Hepatocyte (in vitro differentiated cells): Measurements from ENCODE around the gene ARF6. TPM values are rescaled to one million over a fixed set of nuclear protein-coding genes. Genes with fewer than 3 reads are reported as not detected.
"Not testable (repeated sequence)": the region's sequence is repeated elsewhere in the genome, so short reads cannot be mapped to it uniquely, and the experiment has no call there.

Experiments used
- DNase-seq: peaks from one replicate; pipeline ENCODE4 v3.0.0-alpha.2; 2016; ENCODE audit warnings: low spot score
- H2AFZ ChIP-seq: fragments of 200-600 bp; sonication (generic); 2 replicates; pipeline ENCODE4 v1.6.0; 2016; ENCODE audit warnings: antibody characterized with exemption, mild to moderate bottlenecking
- H3K27ac ChIP-seq: fragments of 200-600 bp; sonication (generic); 2 replicates; pipeline ENCODE4 v1.5.1; 2016; ENCODE audit warnings: mild to moderate bottlenecking
- H3K27me3 ChIP-seq: fragments of 200-600 bp; sonication (generic); 2 replicates; pipeline ENCODE4 v1.6.1; 2016
- H3K36me3 ChIP-seq: fragments of 200-600 bp; sonication (generic); replicated peaks from 2 replicates; pipeline ENCODE4 v1.5.1; 2016; ENCODE audit warnings: low read depth; ENCODE audit not compliant: insufficient read depth
- H3K4me1 ChIP-seq: fragments of 200-600 bp; sonication (generic); 2 replicates; pipeline ENCODE4 v1.5.1; 2016; ENCODE audit warnings: mild to moderate bottlenecking, moderate library complexity; ENCODE audit not compliant: insufficient read depth
- H3K4me2 ChIP-seq: fragments of 200-600 bp; sonication (generic); 2 replicates; pipeline ENCODE4 v1.6.0; 2016
- H3K4me3 ChIP-seq: fragments of 200-600 bp; sonication (generic); 2 replicates; pipeline ENCODE4 v1.5.1; 2016; ENCODE audit warnings: mild to moderate bottlenecking
- H3K79me2 ChIP-seq: fragments of 200-600 bp; sonication (generic); 2 replicates; pipeline ENCODE4 v1.6.0; 2017; ENCODE audit warnings: mild to moderate bottlenecking
- H3K9me2 ChIP-seq: fragments of 200-600 bp; sonication (generic); replicated peaks from 2 replicates; pipeline ENCODE4 v1.6.0; 2017; ENCODE audit warnings: mild to moderate bottlenecking; ENCODE audit not compliant: insufficient read depth
- H3K9me3 ChIP-seq: fragments of 200-600 bp; sonication (generic); 2 replicates; pipeline ENCODE4 v1.5.1; 2016; ENCODE audit warnings: low read depth, mild to moderate bottlenecking
- H4K20me1 ChIP-seq: fragments of 200-600 bp; sonication (generic); 2 replicates; pipeline ENCODE4 v1.6.0; 2016; ENCODE audit warnings: mild to moderate bottlenecking; ENCODE audit not compliant: insufficient read depth, poor library complexity, severe bottlenecking
- CTCF ChIP-seq: fragments of 200-600 bp; sonication (generic); IDR thresholded peaks from 2 replicates; pipeline ENCODE4 v1.5.1; 2016; ENCODE audit warnings: antibody characterized with exemption, mild to moderate bottlenecking; ENCODE audit not compliant: poor library complexity
- EZH2 ChIP-seq: fragments of 200-600 bp; sonication (generic); IDR thresholded peaks from 2 replicates; pipeline ENCODE4 v1.6.1; 2016; ENCODE audit warnings: antibody characterized with exemption, mild to moderate bottlenecking, borderline replicate concordance
- EZH2phosphoT487 ChIP-seq: fragments of 200-600 bp; sonication (generic); IDR thresholded peaks from one replicate; pipeline ENCODE4 v1.6.1; 2018; ENCODE audit warnings: antibody characterized with exemption, mild to moderate bottlenecking, low read depth, moderate library complexity; ENCODE audit not compliant: unreplicated experiment, severe bottlenecking
- WGBS: methylation state at CpG from one replicate; pipeline ENCODE4 v1.1.6; 2016; ENCODE audit warnings: low lambda C conversion rate; ENCODE audit errors: missing lambda C conversion rate; 5-methylcytosine and 5-hydroxymethylcytosine counted together
- polyA plus RNA-seq: library from polyadenylated mRNA; unstranded; fragments of >200 nt; fragmentation: Nextera tagmentation; extraction: Ambion mirVana; gene quantifications from 2 replicates; pipeline ENCODE4 v1.2.1, GENCODE V29; 2016
- total RNA-seq: library from RNA; depleted of rRNA; stranded (reverse); fragments of >200 nt; gene quantifications from 2 replicates; pipeline ENCODE4 v1.2.3, GENCODE V29; 2014

ARF6 gene
- total and polyA plus RNA-seq, 2 experiments from 2014 or later, result 53.9 to 64.8 TPM

GRCh38 chr14:49895480-49895879, 2.6 kb downstream of the ARF6 start:
- Histone ChIP-seq H3K79me2 (peaks cover 60% of the 10 kb centered on the region), H4K20me1 (peaks cover 35% of the 10 kb centered on the region), H3K4me2 (peak overlapping the region; percentile 77), H2AFZ (no peak overlapping the region), H3K27me3 (no peaks in the 10 kb centered on the region), H3K36me3 (peaks cover 5% of the 10 kb centered on the region), H3K27ac (peak overlapping the region; percentile 100), H3K9me3 (no peaks in the 10 kb centered on the region), H3K9me2 (no peaks in the 10 kb centered on the region), H3K4me1 (peaks cover 25% of the 10 kb centered on the region), H3K4me3 (peak overlapping the region; percentile 76)
- WGBS, result 38% methylated on average over 4 of the region's 4 CpGs
- DNase-seq, result no peak
- TF ChIP-seq EZH2phosphoT487, result no peak
- TF ChIP-seq CTCF, result no peak
- no peak for TF ChIP-seq EZH2

- H3K4me2 ChIP-seq, result peak overlapping the region; percentile 77
- not testable (repeated sequence) for H3K9me2 ChIP-seq, DNase-seq, H3K27me3 ChIP-seq, H3K9me3 ChIP-seq, H3K36me3 ChIP-seq, H2AFZ ChIP-seq
- peak overlapping the region; percentile 76 for H3K4me3 ChIP-seq
- peaks cover 60% of the 10 kb centered on the region for H3K79me2 ChIP-seq
- peaks cover 35% of the 10 kb centered on the region for H4K20me1 ChIP-seq
- peaks cover 25% of the 10 kb centered on the region for H3K4me1 ChIP-seq
- H3K27ac ChIP-seq, result peak overlapping the region; percentile 22
These were observed 3.4 kb downstream of the ARF6 start for GRCh38 chr14:49896272-49896671.

GRCh38 chr14:49896966-49897365, 4.1 kb downstream of the ARF6 start:
- H3K9me3 ChIP-seq, result no peaks in the 10 kb centered on the region
- no peaks in the 10 kb centered on the region for H3K27me3 ChIP-seq
- TF ChIP-seq EZH2phosphoT487 (no peak), EZH2 (no peak), CTCF (no peak)
- 52% methylated on average over 5 of the region's 5 CpGs for whole genome bisulfite sequencing
- peaks cover 5% of the 10 kb centered on the region for H3K36me3 ChIP-seq
- H3K9me2 ChIP-seq, result no peaks in the 10 kb centered on the region
- peaks cover 60% of the 10 kb centered on the region for H3K79me2 ChIP-seq
- H4K20me1 ChIP-seq, result peaks cover 35% of the 10 kb centered on the region
- H2AFZ ChIP-seq, result no peak overlapping the region
- DNase-seq, result no peak
- peaks cover 20% of the 10 kb centered on the region for H3K4me1 ChIP-seq
- H3K4me2 ChIP-seq, result peak overlapping the region; percentile 77
- no peak overlapping the region for H3K27ac ChIP-seq
- H3K4me3 ChIP-seq, result peak overlapping the region; percentile 15

GRCh38 chr14:49897414-49897813, 4.5 kb downstream of the ARF6 start:
- Histone ChIP-seq H3K9me3 (no peaks in the 10 kb centered on the region), H3K4me3 (peak overlapping the region; percentile 15), H3K36me3 (peaks cover 5% of the 10 kb centered on the region), H2AFZ (no peak overlapping the region), H3K9me2 (no peaks in the 10 kb centered on the region), H3K27ac (no peak overlapping the region), H3K79me2 (peaks cover 60% of the 10 kb centered on the region), H3K4me2 (peak overlapping the region; percentile 77), H3K4me1 (peaks cover 19% of the 10 kb centered on the region), H4K20me1 (peaks cover 35% of the 10 kb centered on the region), H3K27me3 (no peaks in the 10 kb centered on the region)
- TF ChIP-seq EZH2phosphoT487 (no peak), EZH2 (no peak), CTCF (no peak)
- 84% methylated on average over 1 of the region's 1 CpG for WGBS
- DNase-seq, result no peak
